ENCODE data around the gene MEGF9. TPM values are rescaled to one million over a fixed set of nuclear protein-coding genes. Genes with fewer than 3 reads are reported as not detected.
"Not testable (repeated sequence)": the region's sequence is repeated elsewhere in the genome, so short reads cannot be mapped to it uniquely, and the experiment has no call there.

Gene MEGF9
- total and polyA plus RNA-seq, 4 donors, result 5.9 to 21.5 (median 12.0) TPM

GRCh38 chr9:120637919-120638318 lies 76.4 kb downstream of the MEGF9 start:
- Histone ChIP-seq H3K4me3 (ENCODE audit: low read length in 2 of 2) (no peak overlapping the region), H3K36me3 (ENCODE audit: control insufficient read depth in 1 of 2, insufficient read depth in 2 of 2, low read length in 1 of 2) (peaks cover 0 to 2% of the 10 kb centered on the region in 2 donors), H3K9me3 (ENCODE audit: control insufficient read depth, low read length) (no peaks in the 10 kb centered on the region), H3K27ac (ENCODE audit: low read depth in 1 of 2, low read length in 2 of 2) (no peak overlapping the region), H3K4me1 (ENCODE audit: control insufficient read depth in 1 of 2, insufficient read depth in 2 of 2, low read length in 2 of 2) (no peaks in the 10 kb centered on the region), H3K27me3 (ENCODE audit: control insufficient read depth in 1 of 2, insufficient read depth in 2 of 2, low read length in 1 of 2) (no peaks in the 10 kb centered on the region)
- intact Hi-C loops (cut with DNase I), result no loop called here
- ATAC-seq (ENCODE audit: low FRiP score), result no peak
- 88 to 92% methylated on average over 5 of the region's 5 CpGs for WGBS, 2 donors
- DNase-seq, result no peak

- Histone ChIP-seq H3K9me3 (ENCODE audit: control insufficient read depth, low read length) (no peaks in the 10 kb centered on the region), H3K36me3 (ENCODE audit: control insufficient read depth in 1 of 2, insufficient read depth in 2 of 2, low read length in 1 of 2) (peaks cover 0 to 2% of the 10 kb centered on the region in 2 donors), H3K27me3 (ENCODE audit: control insufficient read depth in 1 of 2, insufficient read depth in 2 of 2, low read length in 1 of 2) (no peaks in the 10 kb centered on the region), H3K4me1 (ENCODE audit: control insufficient read depth in 1 of 2, insufficient read depth in 2 of 2, low read length in 2 of 2) (no peaks in the 10 kb centered on the region), H3K4me3 (ENCODE audit: low read length in 2 of 2) (no peak overlapping the region), H3K27ac (ENCODE audit: low read depth in 1 of 2, low read length in 2 of 2) (no peak overlapping the region)
- intact Hi-C loops (cut with DNase I), result no loop called here
- ATAC-seq (ENCODE audit: low FRiP score), result no peak
- 97 to 99% methylated on average over 25 of the region's 25 CpGs for WGBS, 2 donors
- no peak for DNase-seq
Measured at GRCh38 chr9:120636194-120636957, 77.9 kb downstream of the MEGF9 start.

- intact Hi-C loops (cut with DNase I), result no loop called here
Measured at GRCh38 chr9:120635011-120635410, 79.3 kb downstream of the MEGF9 start.

GRCh38 chr9:120630333-120630732 lies 83.9 kb downstream of the MEGF9 start:
- DNase-seq (no peak), ATAC-seq (ENCODE audit: low FRiP score) (no peak)
- intact Hi-C loops (cut with DNase I), result no loop called here
- Histone ChIP-seq H3K4me3 (ENCODE audit: low read length in 2 of 2) (no peak overlapping the region), H3K27ac (ENCODE audit: low read depth in 1 of 2, low read length in 2 of 2) (no peak overlapping the region), H3K36me3 (ENCODE audit: control insufficient read depth in 1 of 2, insufficient read depth in 2 of 2, low read length in 1 of 2) (no peaks in the 10 kb centered on the region), H3K4me1 (ENCODE audit: control insufficient read depth in 1 of 2, insufficient read depth in 2 of 2, low read length in 2 of 2) (no peaks in the 10 kb centered on the region), H3K9me3 (ENCODE audit: control insufficient read depth, low read length) (no peaks in the 10 kb centered on the region), H3K27me3 (ENCODE audit: control insufficient read depth in 1 of 2, insufficient read depth in 2 of 2, low read length in 1 of 2) (no peaks in the 10 kb centered on the region)

More at GRCh38 chr9:120635011-120635410, 79.3 kb downstream of the MEGF9 start:
- Histone ChIP-seq H3K36me3 (ENCODE audit: control insufficient read depth in 1 of 2, insufficient read depth in 2 of 2, low read length in 1 of 2) (peaks cover 0 to 2% of the 10 kb centered on the region in 2 donors), H3K27ac (ENCODE audit: low read depth in 1 of 2, low read length in 2 of 2) (no peak overlapping the region), H3K4me3 (ENCODE audit: low read length in 2 of 2) (no peak overlapping the region), H3K9me3 (ENCODE audit: control insufficient read depth, low read length) (no peaks in the 10 kb centered on the region), H3K4me1 (ENCODE audit: control insufficient read depth in 1 of 2, insufficient read depth in 2 of 2, low read length in 2 of 2) (no peaks in the 10 kb centered on the region), H3K27me3 (ENCODE audit: control insufficient read depth in 1 of 2, insufficient read depth in 2 of 2, low read length in 1 of 2) (no peaks in the 10 kb centered on the region)
- WGBS, 2 donors, result 100% methylated on average over 1 of the region's 1 CpG
- ATAC-seq (ENCODE audit: low FRiP score) (no peak), DNase-seq (no peak)

GRCh38 chr9:120628925-120629497 lies 85.3 kb downstream of the MEGF9 start:
- H3K4me1 ChIP-seq (ENCODE audit: control insufficient read depth in 1 of 2, insufficient read depth in 2 of 2, low read length in 2 of 2); H3K27ac ChIP-seq (ENCODE audit: low read depth in 1 of 2, low read length in 2 of 2); DNase-seq; H3K9me3 ChIP-seq (ENCODE audit: control insufficient read depth, low read length); H3K4me3 ChIP-seq (ENCODE audit: low read length in 2 of 2); H3K36me3 ChIP-seq (ENCODE audit: control insufficient read depth in 1 of 2, insufficient read depth in 2 of 2, low read length in 1 of 2); H3K27me3 ChIP-seq (ENCODE audit: control insufficient read depth in 1 of 2, insufficient read depth in 2 of 2, low read length in 1 of 2); ATAC-seq (ENCODE audit: low FRiP score): not testable (repeated sequence)
- WGBS, 2 donors, result 93 to 96% methylated on average over 3 of the region's 3 CpGs
- intact Hi-C loops (cut with DNase I), result loop anchor here in 1 of 2 donors (10.0 kb wide), 1 partner anchor 86 kb away; the partner anchor contains the start of gene MEGF9

- intact Hi-C loops (cut with DNase I), result loop anchor here in 1 of 2 donors (10.0 kb wide), 1 partner anchor 86 kb away; the partner anchor contains the start of gene MEGF9
Measured at GRCh38 chr9:120628207-120628924, 85.9 kb downstream of the MEGF9 start.

GRCh38 chr9:120627073-120627472 lies 87.2 kb downstream of the MEGF9 start:
- Histone ChIP-seq H3K36me3 (ENCODE audit: control insufficient read depth in 1 of 2, insufficient read depth in 2 of 2, low read length in 1 of 2) (no peaks in the 10 kb centered on the region), H3K4me1 (ENCODE audit: control insufficient read depth in 1 of 2, insufficient read depth in 2 of 2, low read length in 2 of 2) (no peaks in the 10 kb centered on the region), H3K9me3 (ENCODE audit: control insufficient read depth, low read length) (no peaks in the 10 kb centered on the region), H3K27ac (ENCODE audit: low read depth in 1 of 2, low read length in 2 of 2) (no peak overlapping the region), H3K4me3 (ENCODE audit: low read length in 2 of 2) (no peak overlapping the region), H3K27me3 (ENCODE audit: control insufficient read depth in 1 of 2, insufficient read depth in 2 of 2, low read length in 1 of 2) (no peaks in the 10 kb centered on the region)
- intact Hi-C loops (cut with DNase I), result loop anchor here in 1 of 2 donors (10.0 kb wide), 1 partner anchor 88 kb away; the partner anchor contains the start of gene MEGF9
- ATAC-seq (ENCODE audit: low FRiP score) (no peak), DNase-seq (no peak)
- 28 to 39% methylated on average over 2 of the region's 2 CpGs for WGBS, 2 donors

More at GRCh38 chr9:120628207-120628924, 85.9 kb downstream of the MEGF9 start:
- DNase-seq (no peak), ATAC-seq (ENCODE audit: low FRiP score) (no peak)
- no peaks in the 10 kb centered on the region for H3K27me3 ChIP-seq (ENCODE audit: control insufficient read depth in 1 of 2, insufficient read depth in 2 of 2, low read length in 1 of 2)
- H3K27ac ChIP-seq (ENCODE audit: low read depth in 1 of 2, low read length in 2 of 2), result no peak overlapping the region
- H3K4me3 ChIP-seq (ENCODE audit: low read length in 2 of 2), result no peak overlapping the region
- H3K36me3 ChIP-seq (ENCODE audit: control insufficient read depth in 1 of 2, insufficient read depth in 2 of 2, low read length in 1 of 2), result no peaks in the 10 kb centered on the region
- no peaks in the 10 kb centered on the region for H3K9me3 ChIP-seq (ENCODE audit: control insufficient read depth, low read length)
- no peaks in the 10 kb centered on the region for H3K4me1 ChIP-seq (ENCODE audit: control insufficient read depth in 1 of 2, insufficient read depth in 2 of 2, low read length in 2 of 2)
- 82 to 86% methylated on average over 4 of the region's 4 CpGs for WGBS, 2 donors

- peaks cover 0 to 4% of the 10 kb centered on the region in 2 donors for H3K36me3 ChIP-seq (ENCODE audit: control insufficient read depth in 1 of 2, insufficient read depth in 2 of 2, low read length in 1 of 2)
- no peak overlapping the region for H3K27ac ChIP-seq (ENCODE audit: low read depth in 1 of 2, low read length in 2 of 2)
- H3K4me1 ChIP-seq (ENCODE audit: control insufficient read depth in 1 of 2, insufficient read depth in 2 of 2, low read length in 2 of 2), result no peaks in the 10 kb centered on the region
- 38 to 48% methylated on average over 1 of the region's 1 CpG for WGBS, 2 donors
- no peak overlapping the region for H3K4me3 ChIP-seq (ENCODE audit: low read length in 2 of 2)
- intact Hi-C loops (cut with DNase I), result loop anchor here in 1 of 2 donors (10.0 kb wide), 1 partner anchor 88 kb away; the partner anchor contains the start of gene MEGF9
- no peak for DNase-seq
- H3K9me3 ChIP-seq (ENCODE audit: control insufficient read depth, low read length), result no peaks in the 10 kb centered on the region
- ATAC-seq (ENCODE audit: low FRiP score), result no peak
- H3K27me3 ChIP-seq (ENCODE audit: control insufficient read depth in 1 of 2, insufficient read depth in 2 of 2, low read length in 1 of 2), result no peaks in the 10 kb centered on the region
Measured at GRCh38 chr9:120626512-120626911, 87.8 kb downstream of the MEGF9 start.

Measured in aorta (tissue), 5 donors.